Osteoblast (primary cell): ENCODE measurements around the gene ALDH3B2. TPM values are rescaled to one million over a fixed set of nuclear protein-coding genes. Genes with fewer than 3 reads are reported as not detected.

Source experiments
- DNase-seq: peaks from one replicate; pipeline ENCODE4 v3.0.0; 2011; ENCODE audit warnings: low spot score, mixed read lengths; ENCODE audit not compliant: insufficient read length; ENCODE audit errors: missing footprints
- H2AFZ ChIP-seq: 2 replicates; pipeline ENCODE4 v1.6.0; 2011; ENCODE audit warnings: mild to moderate bottlenecking, low read length
- H3K27ac ChIP-seq: 2 replicates; pipeline ENCODE4 v1.5.1; 2011; ENCODE audit warnings: mild to moderate bottlenecking, low read depth, low read length, moderate library complexity
- H3K27me3 ChIP-seq: 2 replicates; pipeline ENCODE4 v1.6.0; 2012; ENCODE audit warnings: mild to moderate bottlenecking, control low read depth, inconsistent platforms, low read length, moderate library complexity; ENCODE audit not compliant: insufficient read depth
- H3K36me3 ChIP-seq: 2 replicates; pipeline ENCODE4 v1.5.1; 2011; ENCODE audit warnings: mild to moderate bottlenecking, low read length, control low read depth, moderate library complexity; ENCODE audit not compliant: insufficient read depth
- H3K4me1 ChIP-seq: 2 replicates; pipeline ENCODE4 v1.5.1; 2011; ENCODE audit warnings: mild to moderate bottlenecking, low read length, control low read depth, moderate library complexity; ENCODE audit not compliant: insufficient read depth
- H3K4me2 ChIP-seq: 2 replicates; pipeline ENCODE4 v1.6.0; 2011; ENCODE audit warnings: mild to moderate bottlenecking, low read length; ENCODE audit not compliant: insufficient read depth
- H3K4me3 ChIP-seq: fragments of 200-600 bp; sonication (generic); 3 replicates; pipeline ENCODE4 v1.5.1; 2012; ENCODE audit warnings: mild to moderate bottlenecking, low read length, inconsistent platforms; ENCODE audit not compliant: insufficient read depth
- H3K79me2 ChIP-seq: 2 replicates; pipeline ENCODE4 v1.6.0; 2012; ENCODE audit warnings: mild to moderate bottlenecking, low read length, control low read depth, inconsistent platforms; ENCODE audit not compliant: insufficient read depth
- H3K9me3 ChIP-seq: 2 replicates; pipeline ENCODE4 v1.5.1; 2011; ENCODE audit warnings: low read depth, low read length, control low read depth
- H4K20me1 ChIP-seq: 2 replicates; pipeline ENCODE4 v1.6.0; 2012; ENCODE audit warnings: mild to moderate bottlenecking, low read length, control low read depth; ENCODE audit not compliant: insufficient read depth
- total RNA-seq: library from RNA; depleted of rRNA; stranded (reverse); fragments of >200 nt; gene quantifications from 2 replicates; pipeline ENCODE4 v1.2.3, GENCODE V29; 2012
- TF ChIP-seq, protein P1 (sequence below): IDR thresholded peaks from 2 replicates; pipeline ENCODE4 v1.5.1; 2011; ENCODE audit warnings: mild to moderate bottlenecking, low read depth, low read length, moderate library complexity; ENCODE audit errors: extremely low read depth

Gene ALDH3B2
- total RNA-seq, 1 donor: not detected

- Histone ChIP-seq H3K4me2 (no peak overlapping the region), H3K36me3 (no peaks in the 10 kb centered on the region), H3K27ac (no peak overlapping the region), H4K20me1 (no peaks in the 10 kb centered on the region), H2AFZ (no peak overlapping the region), H3K4me1 (peaks cover 7% of the 10 kb centered on the region), H3K4me3 (no peak overlapping the region), H3K9me3 (no peaks in the 10 kb centered on the region), H3K79me2 (no peaks in the 10 kb centered on the region), H3K27me3 (peaks cover 29% of the 10 kb centered on the region)
- TF ChIP-seq, protein P1, sequence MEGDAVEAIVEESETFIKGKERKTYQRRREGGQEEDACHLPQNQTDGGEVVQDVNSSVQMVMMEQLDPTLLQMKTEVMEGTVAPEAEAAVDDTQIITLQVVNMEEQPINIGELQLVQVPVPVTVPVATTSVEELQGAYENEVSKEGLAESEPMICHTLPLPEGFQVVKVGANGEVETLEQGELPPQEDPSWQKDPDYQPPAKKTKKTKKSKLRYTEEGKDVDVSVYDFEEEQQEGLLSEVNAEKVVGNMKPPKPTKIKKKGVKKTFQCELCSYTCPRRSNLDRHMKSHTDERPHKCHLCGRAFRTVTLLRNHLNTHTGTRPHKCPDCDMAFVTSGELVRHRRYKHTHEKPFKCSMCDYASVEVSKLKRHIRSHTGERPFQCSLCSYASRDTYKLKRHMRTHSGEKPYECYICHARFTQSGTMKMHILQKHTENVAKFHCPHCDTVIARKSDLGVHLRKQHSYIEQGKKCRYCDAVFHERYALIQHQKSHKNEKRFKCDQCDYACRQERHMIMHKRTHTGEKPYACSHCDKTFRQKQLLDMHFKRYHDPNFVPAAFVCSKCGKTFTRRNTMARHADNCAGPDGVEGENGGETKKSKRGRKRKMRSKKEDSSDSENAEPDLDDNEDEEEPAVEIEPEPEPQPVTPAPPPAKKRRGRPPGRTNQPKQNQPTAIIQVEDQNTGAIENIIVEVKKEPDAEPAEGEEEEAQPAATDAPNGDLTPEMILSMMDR: no peak
- peak; percentile 41 for DNase-seq
These were observed 57.8 kb downstream of the ALDH3B2 start for GRCh38 chr11:67616431-67617242.

DNA sequence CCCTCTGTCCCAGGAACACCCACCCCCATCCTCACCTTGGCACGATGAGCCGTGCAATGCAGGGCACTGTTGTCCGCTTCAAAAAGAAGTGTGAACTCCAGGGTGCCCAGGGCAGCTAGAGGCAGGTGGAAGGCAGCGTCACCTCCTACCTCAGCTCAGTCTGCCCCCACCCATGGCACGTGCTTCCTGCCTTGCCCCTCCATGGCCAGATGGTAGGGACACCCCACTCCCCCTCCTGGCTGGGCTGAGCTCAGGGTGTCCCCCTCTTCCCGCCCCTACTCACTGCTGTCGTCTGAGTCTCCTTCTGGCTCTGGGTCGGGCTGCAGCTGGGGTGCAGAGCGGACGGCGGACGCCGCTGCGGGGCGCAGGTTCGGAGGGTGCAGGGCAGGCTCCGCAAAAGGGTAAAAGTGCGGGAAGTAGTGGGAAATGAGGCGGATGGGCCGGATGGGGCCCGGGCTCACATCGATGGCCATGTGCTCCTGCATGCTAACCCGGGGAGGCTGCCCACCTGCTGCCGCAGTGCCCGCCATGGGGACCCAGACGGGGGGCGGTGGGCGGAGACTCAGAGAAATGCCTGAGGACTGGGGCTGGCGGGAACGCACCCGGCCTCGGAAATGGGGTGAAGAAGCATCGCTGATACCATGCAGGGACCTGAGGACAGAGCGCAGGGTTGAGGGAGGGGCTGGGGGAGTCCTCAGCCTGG is 58.5 kb downstream of the ALDH3B2 start:
- TF ChIP-seq, protein P1: no peak
- no peaks in the 10 kb centered on the region for H3K79me2 ChIP-seq
- H3K9me3 ChIP-seq: no peaks in the 10 kb centered on the region
- H3K27ac ChIP-seq: no peak overlapping the region
- no peak overlapping the region for H2AFZ ChIP-seq
- H3K4me2 ChIP-seq: no peak overlapping the region
- peaks cover under 1% of the 10 kb centered on the region for H3K36me3 ChIP-seq
- peaks cover 29% of the 10 kb centered on the region for H3K27me3 ChIP-seq
- H4K20me1 ChIP-seq: no peaks in the 10 kb centered on the region
- peaks cover 7% of the 10 kb centered on the region for H3K4me1 ChIP-seq
- no peak overlapping the region for H3K4me3 ChIP-seq
- DNase-seq: peak; percentile 73

DNA sequence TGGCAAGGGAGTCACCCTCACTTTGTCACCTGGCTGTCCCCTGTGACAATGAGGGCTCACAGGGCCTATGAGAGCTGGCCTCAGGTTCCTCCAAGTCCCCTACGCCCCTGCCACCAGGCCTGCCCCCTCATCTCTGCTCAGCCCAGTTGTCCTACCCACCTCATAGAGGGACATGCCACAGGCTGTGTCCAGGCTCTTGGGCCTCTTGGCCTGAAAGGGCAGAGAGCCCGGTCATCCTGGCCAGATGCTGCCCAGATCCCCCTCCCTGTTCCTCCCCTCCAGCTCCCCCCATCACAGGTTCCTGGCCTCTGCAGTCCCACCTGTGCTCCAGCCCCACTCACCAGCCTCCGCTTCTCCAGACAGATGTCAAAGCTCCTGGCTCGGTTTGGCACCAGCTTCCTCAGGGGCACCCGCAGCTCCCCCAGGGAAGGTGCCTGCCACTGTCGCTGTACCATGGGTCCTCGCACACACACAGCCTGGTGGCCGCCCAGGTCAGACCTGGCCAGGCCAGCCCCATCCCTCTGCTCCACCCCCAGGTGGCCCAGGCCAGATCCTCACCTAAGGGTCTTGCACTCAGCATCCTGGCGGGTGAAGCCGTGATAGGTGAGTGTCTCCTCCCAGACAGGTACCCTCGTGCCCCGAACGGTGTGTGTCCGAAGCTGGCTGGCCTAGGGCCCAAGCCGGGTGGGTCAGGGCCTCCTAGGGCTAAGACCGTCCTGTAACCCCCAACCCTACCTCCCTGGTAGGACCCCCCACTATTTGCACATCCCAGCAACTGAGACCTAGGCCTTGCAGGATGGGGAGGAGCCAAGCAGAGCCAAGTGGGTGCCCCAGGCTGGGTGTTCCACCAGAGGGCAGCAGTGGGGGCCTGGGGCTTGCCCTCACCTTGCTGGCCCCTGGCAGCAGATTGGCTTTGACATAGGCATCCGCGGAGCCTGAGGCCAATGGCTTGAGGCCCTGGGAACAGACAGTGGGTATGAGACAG is 59.4 kb downstream of the ALDH3B2 start:
- H3K4me2 ChIP-seq: no peak overlapping the region

More for the DNA sequence above, 59.4 kb downstream of the ALDH3B2 start:
- Histone ChIP-seq H3K4me1 (peaks cover 7% of the 10 kb centered on the region), H3K4me3 (no peak overlapping the region), H3K36me3 (peaks cover 7% of the 10 kb centered on the region), H4K20me1 (no peaks in the 10 kb centered on the region), H3K9me3 (no peaks in the 10 kb centered on the region), H2AFZ (no peak overlapping the region), H3K79me2 (no peaks in the 10 kb centered on the region), H3K27me3 (peaks cover 29% of the 10 kb centered on the region), H3K27ac (no peak overlapping the region)
- TF ChIP-seq, protein P1: peak; percentile 61
- peak; percentile 87 for DNase-seq
